Chondrocyte (in vitro differentiated cells): ENCODE results near the gene CAPRIN1. TPM values are rescaled to one million over a fixed set of nuclear protein-coding genes. Genes with fewer than 3 reads are reported as not detected.
A peak's percentile ranks its signal among the peaks of the same experiment; 100 is the strongest.

Source experiments
- DNase-seq: peaks from one replicate; pipeline ENCODE4 v3.0.0; 2021; ENCODE audit warnings: mixed read lengths, low spot score
- H3K27ac Mint-ChIP-seq: one replicate; pipeline ENCODE4 v1.8.0; 2021; ENCODE audit warnings: mild to moderate bottlenecking, moderate library complexity, mixed read lengths; ENCODE audit not compliant: unreplicated experiment
- H3K27me3 Mint-ChIP-seq: 2 replicates; pipeline ENCODE4 v1.8.0; 2021; ENCODE audit warnings: low read depth, mixed read lengths
- H3K36me3 Mint-ChIP-seq: 2 replicates; pipeline ENCODE4 v1.8.0; 2021; ENCODE audit warnings: low read depth, mixed read lengths
- H3K4me1 Mint-ChIP-seq: 2 replicates; pipeline ENCODE4 v1.8.0; 2021; ENCODE audit warnings: low read depth, mild to moderate bottlenecking, mixed read lengths
- H3K4me3 Mint-ChIP-seq: one replicate; pipeline ENCODE4 v1.8.0; 2021; ENCODE audit warnings: mild to moderate bottlenecking, moderate library complexity, mixed read lengths; ENCODE audit not compliant: unreplicated experiment
- H3K9me3 Mint-ChIP-seq: 2 replicates; pipeline ENCODE4 v1.8.0; 2021; ENCODE audit warnings: low read depth, mixed read lengths
- CTCF ChIP-seq: fragments of 200-600 bp; sonication (generic); IDR thresholded peaks from 2 replicates; pipeline ENCODE4 v1.5.0; 2021; ENCODE audit warnings: antibody characterized with exemption, mild to moderate bottlenecking, moderate library complexity
- total RNA-seq: library from RNA; stranded (reverse); gene quantifications from 3 replicates; pipeline ENCODE4 v1.2.1, GENCODE V29; 2021

Gene CAPRIN1
- total RNA-seq, 1 donor from 2014 or later: 197 TPM

GRCh38 chr11:34098813-34099212 is 47.3 kb downstream of the CAPRIN1 start:
- H3K4me1 Mint-ChIP-seq: peaks cover 2% of the 10 kb centered on the region
- H3K27me3 Mint-ChIP-seq: no peaks in the 10 kb centered on the region
- H3K4me3 Mint-ChIP-seq: no peak overlapping the region
- no peak for DNase-seq
- no peaks in the 10 kb centered on the region for H3K9me3 Mint-ChIP-seq
- no peak overlapping the region for H3K27ac Mint-ChIP-seq
- no peak for TF ChIP-seq CTCF
- H3K36me3 Mint-ChIP-seq: peaks cover 30% of the 10 kb centered on the region

GRCh38 chr11:34104680-34105078 is 53.1 kb downstream of the CAPRIN1 start:
- TF ChIP-seq CTCF: peak; percentile 14
- Mint-ChIP-seq H3K36me3 (peaks cover 16% of the 10 kb centered on the region), H3K27me3 (no peaks in the 10 kb centered on the region), H3K9me3 (no peaks in the 10 kb centered on the region), H3K4me1 (peaks cover 36% of the 10 kb centered on the region), H3K4me3 (peak overlapping the region; percentile 93), H3K27ac (peak overlapping the region; percentile 94)
- DNase-seq: no peak

- Mint-ChIP-seq H3K36me3 (peaks cover 17% of the 10 kb centered on the region), H3K9me3 (no peaks in the 10 kb centered on the region), H3K4me1 (peaks cover 36% of the 10 kb centered on the region), H3K27me3 (no peaks in the 10 kb centered on the region), H3K4me3 (peak within 1 kb of the TSS; percentile 93), H3K27ac (peak within 1 kb of the TSS; percentile 94)
- peak; percentile 19 for TF ChIP-seq CTCF
- DNase-seq: peak; percentile 99
Measured at GRCh38 chr11:34105079-34105956, 53.8 kb downstream of the CAPRIN1 start, which contains the start of gene NAT10. Gene NAT10 (plus strand): TSS chr11:34105629. CDS start chr11:34108226, 2,597 bp downstream.

GRCh38 chr11:34105957-34106504 is 54.5 kb downstream of the CAPRIN1 start:
- Mint-ChIP-seq H3K27ac (peak overlapping the region; percentile 94), H3K4me3 (peak overlapping the region; percentile 93), H3K9me3 (no peaks in the 10 kb centered on the region), H3K36me3 (peaks cover 16% of the 10 kb centered on the region), H3K4me1 (peaks cover 36% of the 10 kb centered on the region), H3K27me3 (no peaks in the 10 kb centered on the region)
- TF ChIP-seq CTCF: peak; percentile 3
- no peak for DNase-seq

GRCh38 chr11:34111722-34112270 is 60.3 kb downstream of the CAPRIN1 start:
- H3K27ac Mint-ChIP-seq: no peak overlapping the region
- DNase-seq: no peak
- H3K36me3 Mint-ChIP-seq: peaks cover 39% of the 10 kb centered on the region
- H3K27me3 Mint-ChIP-seq: no peaks in the 10 kb centered on the region
- H3K9me3 Mint-ChIP-seq: no peaks in the 10 kb centered on the region
- H3K4me1 Mint-ChIP-seq: peaks cover 7% of the 10 kb centered on the region
- H3K4me3 Mint-ChIP-seq: no peak overlapping the region
- no peak for TF ChIP-seq CTCF
